Ishikawa (cell line): ENCODE results near the gene DMKN.

Experiments
- CEBPB ChIP-seq: IDR thresholded peaks from 2 replicates; pipeline ENCODE4 v1.6.1; 2012
- EGR1 ChIP-seq: IDR thresholded peaks from 2 replicates; pipeline ENCODE4 v1.6.1; 2012
- RAD21 ChIP-seq: IDR thresholded peaks from 2 replicates; pipeline ENCODE4 v1.6.1; 2012; ENCODE audit warnings: low read depth
- TAF1 ChIP-seq: IDR thresholded peaks from 2 replicates; pipeline ENCODE4 v1.6.1; 2012; ENCODE audit warnings: low read depth, mild to moderate bottlenecking
- TCF12 ChIP-seq: IDR thresholded peaks from 2 replicates; pipeline ENCODE4 v1.6.1; 2012; ENCODE audit warnings: low read depth
- TEAD4 ChIP-seq: IDR thresholded peaks from 2 replicates; pipeline ENCODE4 v1.6.1; 2012
- TF ChIP-seq, protein P1 (sequence below): IDR thresholded peaks from 2 replicates; pipeline ENCODE4 v1.6.1; 2012; ENCODE audit warnings: low read depth, mild to moderate bottlenecking
- TF ChIP-seq, protein P2 (sequence below): IDR thresholded peaks from 2 replicates; pipeline ENCODE4 v1.6.1; 2012

DNA sequence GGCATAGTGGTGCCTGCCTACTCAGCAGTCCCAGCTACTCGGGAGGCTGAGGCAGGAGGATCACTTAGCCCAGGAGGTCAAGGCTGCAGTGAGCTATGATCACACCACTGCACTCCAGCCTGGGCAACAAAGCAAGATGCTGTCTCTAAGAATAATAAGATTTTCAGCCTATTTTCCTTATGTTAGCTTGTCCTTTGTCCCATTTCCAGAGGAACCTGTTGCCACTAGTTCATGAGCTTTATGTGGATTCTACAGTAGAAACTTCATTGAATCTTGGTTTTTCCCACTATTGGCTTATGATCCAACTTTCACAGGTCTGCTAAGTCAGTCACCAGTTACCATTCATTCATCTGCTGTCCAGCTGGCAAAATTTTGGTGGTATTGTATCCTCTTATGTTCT, 47.2 kb downstream of the DMKN start:
- TF ChIP-seq TAF1 = no peak
- TF ChIP-seq, protein P1, sequence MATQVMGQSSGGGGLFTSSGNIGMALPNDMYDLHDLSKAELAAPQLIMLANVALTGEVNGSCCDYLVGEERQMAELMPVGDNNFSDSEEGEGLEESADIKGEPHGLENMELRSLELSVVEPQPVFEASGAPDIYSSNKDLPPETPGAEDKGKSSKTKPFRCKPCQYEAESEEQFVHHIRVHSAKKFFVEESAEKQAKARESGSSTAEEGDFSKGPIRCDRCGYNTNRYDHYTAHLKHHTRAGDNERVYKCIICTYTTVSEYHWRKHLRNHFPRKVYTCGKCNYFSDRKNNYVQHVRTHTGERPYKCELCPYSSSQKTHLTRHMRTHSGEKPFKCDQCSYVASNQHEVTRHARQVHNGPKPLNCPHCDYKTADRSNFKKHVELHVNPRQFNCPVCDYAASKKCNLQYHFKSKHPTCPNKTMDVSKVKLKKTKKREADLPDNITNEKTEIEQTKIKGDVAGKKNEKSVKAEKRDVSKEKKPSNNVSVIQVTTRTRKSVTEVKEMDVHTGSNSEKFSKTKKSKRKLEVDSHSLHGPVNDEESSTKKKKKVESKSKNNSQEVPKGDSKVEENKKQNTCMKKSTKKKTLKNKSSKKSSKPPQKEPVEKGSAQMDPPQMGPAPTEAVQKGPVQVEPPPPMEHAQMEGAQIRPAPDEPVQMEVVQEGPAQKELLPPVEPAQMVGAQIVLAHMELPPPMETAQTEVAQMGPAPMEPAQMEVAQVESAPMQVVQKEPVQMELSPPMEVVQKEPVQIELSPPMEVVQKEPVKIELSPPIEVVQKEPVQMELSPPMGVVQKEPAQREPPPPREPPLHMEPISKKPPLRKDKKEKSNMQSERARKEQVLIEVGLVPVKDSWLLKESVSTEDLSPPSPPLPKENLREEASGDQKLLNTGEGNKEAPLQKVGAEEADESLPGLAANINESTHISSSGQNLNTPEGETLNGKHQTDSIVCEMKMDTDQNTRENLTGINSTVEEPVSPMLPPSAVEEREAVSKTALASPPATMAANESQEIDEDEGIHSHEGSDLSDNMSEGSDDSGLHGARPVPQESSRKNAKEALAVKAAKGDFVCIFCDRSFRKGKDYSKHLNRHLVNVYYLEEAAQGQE = no peak
- TF ChIP-seq EGR1 = no peak
- no peak for TF ChIP-seq TEAD4
- no peak for TF ChIP-seq RAD21
- no peak for TF ChIP-seq CEBPB
- TF ChIP-seq, protein P2, sequence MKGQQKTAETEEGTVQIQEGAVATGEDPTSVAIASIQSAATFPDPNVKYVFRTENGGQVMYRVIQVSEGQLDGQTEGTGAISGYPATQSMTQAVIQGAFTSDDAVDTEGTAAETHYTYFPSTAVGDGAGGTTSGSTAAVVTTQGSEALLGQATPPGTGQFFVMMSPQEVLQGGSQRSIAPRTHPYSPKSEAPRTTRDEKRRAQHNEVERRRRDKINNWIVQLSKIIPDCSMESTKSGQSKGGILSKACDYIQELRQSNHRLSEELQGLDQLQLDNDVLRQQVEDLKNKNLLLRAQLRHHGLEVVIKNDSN = no peak
- TF ChIP-seq TCF12 = no peak
